Erythroblast (primary cell): ENCODE results near the gene DDN.

Experiments used
- DNase-seq, 2 experiments: peaks; one replicate each; lab custom pipeline; 2025; lab: John Stamatoyannopoulos, UW
- GATA1 ChIP-seq: IDR thresholded peaks from 2 replicates; pipeline ENCODE4 v1.6.1; 2011; ENCODE audit warnings: low read depth, mild to moderate bottlenecking, control low read depth, low read length, moderate library complexity
- POLR2A ChIP-seq: IDR thresholded peaks from 2 replicates; pipeline ENCODE4 v1.6.1; 2011; ENCODE audit warnings: mild to moderate bottlenecking, low read length

DDN gene

DNA sequence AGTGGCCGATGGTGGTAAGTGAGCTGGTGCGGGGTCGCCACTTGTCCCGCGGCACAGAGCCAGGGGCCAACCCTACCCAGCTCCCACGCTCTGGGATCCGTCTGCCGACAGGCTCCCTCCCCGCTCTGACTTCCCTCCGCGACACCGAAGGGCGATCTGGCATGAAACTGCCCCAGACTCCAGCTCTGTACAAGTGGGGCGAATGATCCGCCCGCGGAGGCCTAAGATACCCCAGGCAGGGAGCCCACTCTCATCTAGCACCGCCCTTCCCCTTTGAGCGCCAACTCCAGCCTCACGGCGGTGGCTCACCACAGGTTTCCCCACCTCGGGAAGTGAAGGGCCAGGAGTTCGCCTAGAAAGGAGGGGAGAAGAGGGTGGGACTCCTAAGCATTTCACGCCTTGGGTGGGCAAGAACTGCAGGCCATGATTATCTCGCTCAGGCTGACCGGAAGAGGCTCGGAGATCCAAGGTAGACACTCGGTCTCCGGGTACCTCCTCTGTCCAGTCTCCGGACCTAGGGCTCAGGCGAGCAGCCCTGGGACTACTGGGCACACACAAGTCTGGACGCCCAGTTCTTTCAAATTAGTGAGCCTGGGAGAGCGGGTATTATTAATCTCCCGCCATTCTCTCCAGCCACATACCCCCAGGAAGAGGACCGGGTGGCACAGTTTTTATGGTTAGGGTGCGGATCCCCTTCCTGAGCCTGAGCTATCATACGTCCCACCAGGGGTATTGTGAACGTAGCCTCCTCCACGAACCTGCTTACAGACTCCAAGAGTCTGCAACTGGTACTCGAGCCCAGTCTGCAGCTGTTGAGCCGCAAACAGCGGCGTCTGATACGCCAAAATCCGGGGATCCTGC is 20.2 kb downstream of the DDN start:
- TF ChIP-seq GATA1 = no peak
- no peak for TF ChIP-seq POLR2A
- DNase-seq = no peak

DNA sequence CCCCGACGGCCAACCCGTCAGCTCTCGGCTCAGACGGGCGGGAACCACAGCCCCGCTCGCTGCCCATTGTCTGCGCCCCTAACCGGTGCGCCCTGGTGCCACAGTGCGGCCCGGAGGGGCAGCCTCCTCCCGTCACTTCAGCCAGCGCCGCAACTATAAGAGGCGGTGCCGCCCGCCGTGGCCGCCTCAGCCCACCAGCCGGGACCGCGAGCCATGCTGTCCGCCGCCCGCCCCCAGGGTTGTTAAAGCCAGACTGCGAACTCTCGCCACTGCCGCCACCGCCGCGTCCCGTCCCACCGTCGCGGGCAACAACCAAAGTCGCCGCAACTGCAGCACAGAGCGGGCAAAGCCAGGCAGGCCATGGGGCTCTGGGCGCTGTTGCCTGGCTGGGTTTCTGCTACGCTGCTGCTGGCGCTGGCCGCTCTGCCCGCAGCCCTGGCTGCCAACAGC is 20.9 kb downstream of the DDN start, which contains the start of gene WNT1:
TSS of gene WNT1 (plus strand) at position 32 of the 450 bp plus-strand sequence. CDS start at position 361, 329 bp downstream.
- DNase-seq = no peak
- TF ChIP-seq GATA1 = no peak
- no peak for TF ChIP-seq POLR2A

DNA sequence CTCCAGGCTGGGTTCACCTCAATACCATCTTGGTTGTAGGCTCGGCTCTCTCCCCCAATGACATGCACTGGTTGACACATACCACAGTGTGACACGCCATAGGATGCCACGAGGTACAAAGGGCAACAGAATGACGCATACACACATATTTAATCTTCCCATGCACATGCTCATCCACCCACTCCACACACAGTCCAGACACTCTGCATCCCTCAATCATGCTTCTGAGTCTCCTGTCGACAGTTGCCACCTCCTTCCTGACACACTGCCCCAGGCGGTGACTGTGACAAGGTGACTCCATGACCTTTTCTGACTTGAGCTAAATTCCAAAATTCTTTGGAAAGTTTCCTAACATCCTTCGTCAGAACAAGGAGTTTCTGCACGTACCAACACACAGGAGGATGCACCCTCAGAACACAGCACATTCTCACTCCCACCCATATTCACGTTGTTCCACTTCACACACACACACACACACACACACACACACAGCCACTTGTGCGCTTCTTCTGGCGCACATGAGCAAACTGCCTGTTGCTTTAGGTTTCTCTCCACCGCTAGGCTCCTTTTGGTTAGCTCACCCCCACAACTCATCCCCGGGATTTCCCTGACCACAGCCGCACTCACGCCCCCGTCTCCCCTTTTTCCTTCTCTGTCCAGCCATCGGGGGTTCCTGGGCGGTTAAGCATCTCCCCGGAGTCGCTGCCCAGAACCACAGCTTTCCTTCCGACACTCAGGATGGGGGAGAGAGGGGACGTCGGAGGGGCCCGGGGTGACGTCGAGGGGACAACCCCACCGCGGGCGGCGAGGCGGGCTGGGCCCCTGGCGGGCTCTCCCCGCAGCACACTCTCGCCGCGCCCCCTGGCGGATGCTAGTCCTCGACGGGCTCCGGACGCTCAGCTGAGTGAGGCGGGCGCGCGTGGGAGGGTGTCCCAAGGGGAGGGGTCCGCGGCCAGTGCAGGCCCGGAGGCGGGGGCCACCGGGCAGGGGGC is 21.6 kb downstream of the DDN start:
- DNase-seq = peak; percentile 66 to 78
- TF ChIP-seq GATA1 (no peak), POLR2A (no peak)

DNA sequence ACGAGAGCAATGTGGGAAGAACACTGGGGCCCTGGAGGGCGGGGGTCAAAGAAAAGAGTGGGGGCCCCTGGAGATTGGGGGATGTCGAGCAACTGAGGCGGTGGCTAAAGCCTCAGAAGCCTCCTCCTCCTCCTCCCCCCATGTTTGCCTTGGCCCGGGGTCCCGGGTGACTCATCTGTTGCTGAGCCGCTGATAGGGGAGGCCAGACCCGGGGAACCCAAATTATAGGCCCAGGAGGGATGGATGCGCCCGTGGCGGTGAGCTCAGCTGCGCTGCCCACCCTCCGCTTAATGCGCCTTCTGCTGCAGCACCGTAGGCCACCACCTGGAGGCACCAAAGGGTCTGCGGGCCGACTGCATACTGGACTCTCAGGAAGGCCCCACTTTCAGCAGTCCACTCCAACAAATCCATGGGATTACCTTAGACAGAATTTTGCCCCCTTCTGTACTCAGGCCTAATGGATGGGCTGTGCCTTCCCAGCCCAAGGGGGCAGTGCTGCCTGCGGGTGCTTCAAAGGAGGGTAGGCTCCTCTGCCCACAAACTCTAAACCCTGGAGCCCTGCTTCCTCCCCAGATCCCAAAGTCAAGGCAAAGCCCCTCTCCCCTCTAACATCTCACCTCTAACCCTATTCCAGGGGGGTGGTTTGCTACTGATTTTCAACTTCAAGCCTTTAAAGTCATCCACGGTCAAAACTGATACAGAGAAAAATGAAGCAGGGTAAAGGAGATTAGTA is 25.1 kb downstream of the DDN start:
- DNase-seq = peak; percentile 50 to 58
- TF ChIP-seq GATA1 = no peak

DNA sequence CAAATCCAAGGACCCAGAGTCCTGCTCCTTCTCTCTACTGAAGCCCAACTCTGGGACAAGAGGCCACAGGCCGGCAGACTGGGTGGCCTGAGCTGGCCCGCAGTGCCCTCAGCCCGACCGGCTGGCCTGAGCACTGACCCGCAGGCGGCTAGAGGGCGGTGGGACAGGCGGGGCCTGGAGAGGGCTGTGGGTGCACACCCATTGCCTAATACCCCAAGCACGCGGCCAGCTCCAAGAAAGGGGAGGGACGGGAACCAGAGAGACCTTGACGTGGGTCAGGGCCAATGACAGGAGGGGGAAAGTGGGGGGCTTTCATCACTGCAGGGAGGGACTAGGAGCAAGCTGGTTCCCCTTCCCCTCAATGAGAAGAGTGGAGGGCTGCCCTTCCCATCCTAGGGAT is 25.6 kb downstream of the DDN start:
- TF ChIP-seq POLR2A = no peak
- TF ChIP-seq GATA1 = no peak
- no peak for DNase-seq

DNA sequence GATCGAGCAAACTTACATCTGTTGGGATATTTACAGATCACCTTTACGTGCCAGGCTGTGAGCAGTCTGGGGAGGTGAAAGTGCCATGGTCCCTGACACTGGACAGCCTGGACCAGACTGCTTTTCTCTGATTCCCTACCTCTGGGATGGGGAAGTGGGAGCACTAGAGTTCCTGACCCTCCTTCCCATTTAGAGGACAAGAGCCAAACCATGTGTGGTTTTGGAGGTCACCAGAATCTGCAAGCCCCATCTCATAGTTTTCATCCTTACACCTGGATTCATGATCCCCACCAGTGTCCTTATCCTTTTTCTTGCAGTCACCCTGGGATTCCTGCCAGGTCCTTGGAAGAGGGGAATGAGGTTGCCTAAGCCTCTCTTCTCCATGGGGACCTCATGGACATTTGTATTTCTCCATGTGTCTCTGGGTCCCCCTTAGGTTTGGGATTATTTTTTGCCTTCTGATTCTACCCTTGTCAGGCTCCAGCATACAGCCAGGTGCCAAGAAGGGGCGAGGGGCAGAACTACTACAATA is 26.2 kb downstream of the DDN start:
- no peak for DNase-seq
- no peak for TF ChIP-seq POLR2A
- no peak for TF ChIP-seq GATA1

DNA sequence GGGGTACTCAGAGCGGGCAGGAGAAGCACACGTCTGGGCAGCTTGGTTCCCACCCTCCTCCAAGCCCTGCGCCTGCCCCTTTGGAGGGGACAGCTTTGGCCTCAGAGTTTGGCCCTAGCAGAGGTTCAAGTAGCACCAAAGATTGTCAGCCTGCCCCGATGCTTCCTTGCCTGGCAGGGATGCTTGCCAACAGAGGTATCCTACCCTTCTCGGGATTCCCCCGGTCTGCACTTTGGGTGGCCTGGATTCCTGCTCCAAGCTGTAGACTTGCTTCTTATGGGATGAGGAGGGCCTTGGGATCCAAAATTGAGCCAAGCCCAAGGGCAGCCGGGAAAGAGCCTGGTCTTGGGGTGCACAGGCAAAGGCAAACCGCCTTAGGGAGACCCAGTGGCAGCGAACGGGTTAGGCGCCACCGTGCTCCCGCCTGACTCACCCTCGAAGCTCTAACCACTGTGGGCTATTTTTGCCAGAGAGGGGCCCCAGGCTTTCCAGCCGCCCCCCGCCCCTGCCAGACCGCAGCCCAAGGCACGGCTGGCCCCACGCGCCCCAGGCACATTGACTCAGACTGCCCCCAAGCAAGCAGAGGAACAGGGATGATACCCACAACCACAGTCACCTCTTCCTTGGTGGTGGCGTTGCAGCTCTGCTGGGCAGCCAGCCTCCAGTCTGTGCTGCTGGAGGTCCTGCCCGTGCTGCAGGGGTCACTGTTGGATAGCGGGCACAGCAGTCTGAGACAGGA is 26.8 kb downstream of the DDN start:
- TF ChIP-seq GATA1 = no peak
- no peak for TF ChIP-seq POLR2A
- DNase-seq = no peak

DNA sequence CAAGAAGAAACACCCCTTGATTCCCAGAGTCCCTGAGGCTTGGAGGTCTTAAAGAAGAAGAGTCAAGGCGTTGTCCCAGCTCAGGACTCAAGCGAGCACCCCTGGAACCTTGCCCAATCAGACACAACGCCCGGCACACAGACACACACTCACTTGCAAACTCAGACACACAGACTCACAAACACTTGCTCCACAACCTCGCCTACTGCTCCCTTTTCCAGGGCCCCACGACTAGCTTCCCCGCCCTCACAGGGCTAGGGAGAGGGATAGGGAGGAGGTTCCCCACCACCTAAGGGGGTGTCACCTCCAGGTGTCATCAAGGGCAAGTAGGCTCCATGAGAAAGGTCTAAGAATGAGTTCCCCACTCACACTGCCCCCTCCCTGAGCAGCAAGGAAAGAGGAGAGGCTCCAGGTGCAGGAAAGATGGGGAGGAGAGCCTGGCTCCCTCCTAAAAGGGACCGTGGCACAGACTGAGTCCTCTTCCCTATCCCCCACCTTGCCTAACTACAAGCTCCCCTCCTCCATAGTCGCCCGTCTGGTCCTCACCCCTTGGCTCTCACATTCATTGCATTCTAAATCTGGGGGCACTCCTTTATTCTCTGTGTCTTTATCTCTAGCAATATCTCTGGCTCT is 28.4 kb downstream of the DDN start:
- TF ChIP-seq GATA1 = no peak
- no peak for TF ChIP-seq POLR2A
- DNase-seq = no peak

DNA sequence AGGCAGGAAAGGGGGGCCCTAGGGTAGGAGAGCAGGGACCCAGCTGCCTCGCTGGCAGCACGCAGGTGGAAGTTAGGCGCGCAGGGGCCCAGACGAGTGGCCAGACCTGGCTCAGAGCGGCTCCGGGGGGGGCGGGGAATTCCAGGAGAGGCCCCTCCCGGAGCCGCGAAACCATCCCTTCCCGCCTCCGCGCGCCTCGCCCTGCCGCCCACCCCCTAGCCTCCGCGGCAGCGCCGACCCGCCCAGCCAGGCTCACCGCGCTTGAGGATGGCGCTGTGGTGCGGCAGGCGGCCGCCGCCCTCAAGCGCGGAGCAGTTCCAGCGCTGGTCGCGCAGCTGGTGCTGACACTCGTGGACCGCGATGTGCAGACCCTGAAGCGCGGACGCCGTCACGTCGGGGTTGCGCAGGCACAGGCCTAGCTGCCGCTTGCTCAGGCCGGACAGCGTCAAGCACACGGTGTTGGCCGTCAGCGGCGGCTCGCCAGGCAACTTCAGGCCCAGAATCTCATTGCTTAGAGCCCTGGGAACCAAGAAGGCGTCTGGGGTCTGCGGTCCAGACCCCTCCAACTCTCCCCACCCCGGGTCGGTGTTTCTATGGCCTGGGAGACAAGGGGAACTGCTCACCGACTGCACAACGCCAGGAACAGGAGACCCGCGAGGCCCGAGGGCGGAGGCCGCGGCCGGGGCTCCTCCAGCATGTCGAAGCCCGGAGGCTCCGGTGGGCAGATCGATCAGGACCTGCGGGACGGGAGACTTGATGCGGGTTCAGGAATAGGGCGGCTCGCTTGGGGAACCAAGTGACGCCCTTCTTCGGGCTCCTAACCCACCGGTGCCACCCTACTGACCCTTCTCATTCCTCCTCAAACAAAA is 29.1 kb downstream of the DDN start:
- DNase-seq = peak in 1 of 2 experiments; percentile 23

DNA sequence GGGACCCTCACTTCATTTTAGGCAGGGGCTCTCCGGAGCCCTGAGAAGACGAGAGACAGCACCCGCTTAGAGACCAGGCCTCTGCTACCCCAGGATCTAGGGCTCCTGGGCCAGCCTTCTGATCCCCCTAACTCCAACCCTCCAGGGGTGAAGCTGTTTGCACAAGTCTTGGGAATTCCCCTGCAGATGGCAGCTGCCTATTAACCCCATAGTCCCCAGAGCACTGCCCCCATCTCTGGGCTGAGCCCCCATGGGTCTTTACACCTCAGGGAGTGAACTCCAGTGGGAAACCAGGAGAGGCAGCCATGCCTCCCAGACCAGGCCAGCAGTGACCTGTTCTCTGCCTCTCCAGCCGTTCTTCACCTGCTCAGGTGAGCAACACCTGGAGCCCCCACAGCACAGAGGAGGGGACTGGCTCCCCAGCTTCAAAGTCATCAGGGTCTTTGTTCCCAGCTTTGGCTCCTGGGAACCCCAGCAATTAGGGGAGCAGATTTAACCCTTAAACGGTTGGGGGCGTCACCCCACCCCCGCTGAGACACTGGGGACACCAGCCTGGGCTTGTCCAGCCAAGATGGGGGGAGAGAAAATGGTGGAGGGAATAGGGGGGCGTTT is 29.9 kb downstream of the DDN start:
- no peak for DNase-seq
- no peak for TF ChIP-seq POLR2A
- no peak for TF ChIP-seq GATA1

More for the DNA sequence above, 29.1 kb downstream of the DDN start:
- no peak for TF ChIP-seq GATA1
- TF ChIP-seq POLR2A = no peak

DNA sequence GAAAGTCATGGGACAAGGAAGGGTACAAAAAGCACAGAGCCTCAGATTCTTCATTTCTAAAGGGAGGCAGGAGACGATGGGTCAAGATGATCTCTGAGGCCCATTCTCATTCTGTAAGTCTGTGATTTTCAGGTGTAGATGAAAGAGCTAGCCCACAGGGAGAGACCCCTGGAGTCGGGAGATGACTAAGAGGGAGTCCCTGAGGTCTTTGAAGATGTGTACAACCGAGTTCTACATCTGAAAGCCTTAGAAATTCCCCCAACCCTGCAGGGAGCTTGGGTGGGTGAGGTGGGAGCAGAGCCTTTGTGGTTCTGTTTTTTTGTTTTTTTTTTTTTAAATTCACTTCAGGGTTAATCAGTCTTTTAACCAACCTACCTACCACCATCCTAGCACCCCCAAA is 30.7 kb downstream of the DDN start:
- TF ChIP-seq GATA1 (no peak), POLR2A (no peak)
- DNase-seq = no peak
